HG02973 (cell line): ENCODE data around the gene NTNG2.

Source experiments
- ATAC-seq: cut with Tn5 transposase; IDR thresholded peaks from one replicate; pipeline ENCODE4 v1.9.1; 2021; ENCODE audit warnings: moderate library complexity; ENCODE audit not compliant: unreplicated experiment

NTNG2 gene

DNA sequence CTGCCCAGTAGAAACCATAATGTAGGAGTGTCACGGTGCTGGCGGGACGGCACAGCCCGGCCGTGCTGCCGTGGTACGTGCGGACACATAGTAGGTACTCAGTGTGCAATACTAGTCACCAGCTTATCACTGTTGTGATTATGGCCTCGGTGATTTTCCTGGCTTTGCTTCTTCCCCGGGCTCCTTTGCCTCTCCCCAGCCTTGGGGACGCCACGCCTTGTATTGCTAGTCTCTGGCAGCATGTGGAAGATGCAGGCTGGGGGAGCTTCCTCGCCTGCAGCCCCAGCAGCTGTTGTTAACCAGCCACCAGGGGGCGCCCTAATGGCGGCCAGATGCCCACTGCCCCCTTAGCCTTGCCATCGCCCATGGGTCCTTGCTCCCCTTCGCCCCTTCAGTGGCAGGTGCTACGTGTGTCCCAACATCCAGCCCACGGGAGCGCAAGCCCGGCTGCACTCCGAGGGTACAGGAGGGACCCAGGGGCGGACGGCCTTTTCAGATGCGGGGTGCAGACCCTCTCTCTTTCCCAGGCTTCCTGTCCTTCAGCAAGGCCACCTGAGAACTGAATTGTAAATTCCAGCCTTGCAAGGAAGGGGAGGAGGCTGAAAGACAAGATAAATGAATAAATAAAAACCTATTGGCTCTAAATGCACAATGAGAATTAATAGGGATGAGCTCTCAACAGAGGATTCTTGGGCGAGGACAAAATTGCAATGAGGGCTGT, 8.0 kb downstream of the NTNG2 start:
- no peak for ATAC-seq

- no peak for ATAC-seq
These were observed 9.8 kb downstream of the NTNG2 start for GRCh38 chr9:132171702-132172101.

GRCh38 chr9:132172185-132172584, 10.3 kb downstream of the NTNG2 start:
- ATAC-seq = no peak

DNA sequence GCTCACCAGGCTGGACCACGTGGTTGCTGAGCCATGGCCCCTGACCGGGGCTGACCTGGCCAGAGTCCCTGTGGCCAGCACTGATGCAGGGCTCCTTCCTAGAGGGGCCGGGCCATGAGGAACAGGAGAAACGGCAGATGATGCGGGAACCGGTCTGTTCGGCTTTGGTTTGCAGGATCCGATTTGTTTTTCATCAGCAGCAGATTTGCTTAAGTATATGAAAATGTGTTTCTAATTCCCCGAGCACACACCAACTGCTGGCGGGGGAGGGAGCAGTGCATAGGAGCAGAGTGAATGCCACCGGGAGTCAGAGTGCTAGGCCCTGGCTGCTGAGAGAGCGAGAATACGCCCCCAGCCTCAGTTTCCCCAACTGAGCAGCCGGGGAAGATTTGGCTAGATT, 13.6 kb downstream of the NTNG2 start:
- ATAC-seq = no peak

DNA sequence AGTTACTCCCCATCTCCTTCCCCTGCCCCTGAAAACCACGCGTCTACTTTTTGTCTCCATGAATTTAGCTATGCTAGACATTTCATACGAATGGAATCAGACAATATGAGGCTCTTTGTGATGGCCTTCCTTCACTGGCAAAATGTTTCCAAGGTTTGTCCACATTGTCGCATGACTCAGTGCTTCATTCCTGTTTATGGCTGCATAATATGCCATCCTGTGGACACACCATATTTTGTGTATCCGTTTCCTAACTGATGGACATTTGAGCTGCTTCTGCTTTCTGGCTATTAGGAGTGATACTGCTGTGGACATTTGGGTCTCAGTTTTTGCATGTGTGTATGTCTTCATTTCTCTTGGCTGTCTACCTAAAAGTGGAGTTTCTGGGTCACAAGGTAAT, 14.5 kb downstream of the NTNG2 start:
- ATAC-seq = no peak

DNA sequence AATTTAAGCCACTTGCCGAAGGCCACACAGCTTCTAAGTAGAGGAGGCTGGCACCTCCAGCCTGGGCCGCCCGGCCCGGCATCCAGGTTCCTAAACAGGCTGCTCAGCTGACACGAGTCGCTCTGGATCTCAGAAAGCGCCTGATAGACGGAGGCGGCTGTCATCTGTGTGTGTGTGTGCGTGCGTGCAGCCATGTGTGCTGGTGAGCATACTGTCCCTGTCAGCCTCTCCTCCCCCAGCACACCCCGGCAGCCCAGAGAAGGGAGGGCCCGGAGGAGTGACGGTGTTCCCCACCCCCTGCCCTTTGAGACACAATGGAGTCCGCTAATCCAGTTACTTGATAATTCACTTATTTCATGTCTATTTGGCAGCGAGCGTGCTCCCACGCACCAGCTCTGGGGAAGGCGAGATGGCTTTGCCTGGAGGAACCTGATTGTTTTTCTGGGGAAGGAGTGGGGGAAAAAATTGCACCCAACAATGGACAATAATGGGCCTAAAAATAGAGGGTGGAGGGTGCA, 20.0 kb downstream of the NTNG2 start:
- ATAC-seq = no peak

- ATAC-seq = no peak
These were observed 20.6 kb downstream of the NTNG2 start for GRCh38 chr9:132182314-132183091.

GRCh38 chr9:132183134-132183533, 21.3 kb downstream of the NTNG2 start:
- ATAC-seq = no peak

GRCh38 chr9:132183715-132184114, 21.9 kb downstream of the NTNG2 start:
- no peak for ATAC-seq

GRCh38 chr9:132184124-132184523, 22.3 kb downstream of the NTNG2 start:
- ATAC-seq = no peak

- no peak for ATAC-seq
These were observed 23.5 kb downstream of the NTNG2 start for GRCh38 chr9:132185073-132186009.

DNA sequence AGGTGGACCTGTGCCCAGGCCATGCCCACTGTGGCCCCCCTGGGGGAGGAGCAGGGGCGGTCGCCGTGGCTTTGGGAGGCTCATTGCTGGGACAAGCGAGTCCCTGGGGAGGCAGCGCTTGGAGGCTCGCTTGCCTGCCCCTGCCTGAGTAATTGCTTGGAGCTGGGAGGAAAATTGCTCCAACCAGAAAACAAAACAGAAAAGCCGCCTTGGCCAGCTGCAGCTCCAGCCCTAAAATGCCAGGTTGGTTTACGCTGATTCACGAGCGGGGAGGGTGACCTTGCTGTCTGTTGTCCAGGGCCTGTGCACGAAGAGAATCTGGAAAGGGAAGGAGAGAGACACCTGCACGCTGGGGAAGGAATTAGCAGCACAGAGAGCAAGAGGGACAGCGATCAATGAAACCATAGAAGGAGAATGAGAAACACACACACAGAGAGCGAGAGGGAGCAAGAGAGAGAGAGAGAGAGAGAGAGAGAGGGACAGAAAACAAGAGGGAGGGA, 25.3 kb downstream of the NTNG2 start:
- ATAC-seq = no peak

DNA sequence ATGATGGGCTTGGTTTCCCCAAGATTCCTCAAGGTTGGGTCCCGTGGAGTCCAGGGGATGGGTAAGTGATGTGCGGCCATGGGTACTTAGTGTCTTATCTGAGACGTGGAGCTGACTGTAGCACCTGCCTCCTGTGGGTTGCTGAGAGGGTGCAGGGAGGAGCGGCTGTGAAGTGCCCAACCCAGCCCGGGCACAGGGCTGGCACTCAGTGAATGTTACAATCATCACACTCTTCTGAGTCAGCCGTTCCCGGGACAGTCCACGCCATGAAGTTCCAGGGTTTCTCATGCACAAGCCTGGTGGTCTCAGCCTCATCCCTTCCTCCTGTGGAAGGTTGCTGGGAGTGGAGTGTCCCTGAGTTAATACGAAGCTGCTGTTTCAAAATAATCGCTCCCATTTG, 29.1 kb downstream of the NTNG2 start:
- ATAC-seq = no peak

DNA sequence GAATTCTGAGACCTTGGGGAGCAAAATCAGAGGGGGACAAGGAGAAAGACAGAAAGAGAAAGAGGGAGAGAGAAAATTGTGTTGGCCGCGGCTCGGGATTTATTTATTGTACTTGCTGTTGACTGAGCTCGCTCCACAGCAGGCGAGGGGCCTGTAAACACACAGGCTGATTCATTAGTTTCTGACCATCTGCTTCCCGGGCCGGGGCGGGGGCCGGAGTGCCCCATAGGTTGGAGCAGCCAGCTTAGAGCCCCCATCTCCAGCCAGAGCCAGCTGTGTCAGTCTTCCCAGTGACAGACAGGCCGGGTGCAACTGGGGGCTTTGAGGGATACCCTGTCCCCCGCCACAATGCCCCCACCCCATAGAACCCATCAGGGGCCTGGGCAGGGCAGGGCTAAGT, 30.9 kb downstream of the NTNG2 start:
- no peak for ATAC-seq

DNA sequence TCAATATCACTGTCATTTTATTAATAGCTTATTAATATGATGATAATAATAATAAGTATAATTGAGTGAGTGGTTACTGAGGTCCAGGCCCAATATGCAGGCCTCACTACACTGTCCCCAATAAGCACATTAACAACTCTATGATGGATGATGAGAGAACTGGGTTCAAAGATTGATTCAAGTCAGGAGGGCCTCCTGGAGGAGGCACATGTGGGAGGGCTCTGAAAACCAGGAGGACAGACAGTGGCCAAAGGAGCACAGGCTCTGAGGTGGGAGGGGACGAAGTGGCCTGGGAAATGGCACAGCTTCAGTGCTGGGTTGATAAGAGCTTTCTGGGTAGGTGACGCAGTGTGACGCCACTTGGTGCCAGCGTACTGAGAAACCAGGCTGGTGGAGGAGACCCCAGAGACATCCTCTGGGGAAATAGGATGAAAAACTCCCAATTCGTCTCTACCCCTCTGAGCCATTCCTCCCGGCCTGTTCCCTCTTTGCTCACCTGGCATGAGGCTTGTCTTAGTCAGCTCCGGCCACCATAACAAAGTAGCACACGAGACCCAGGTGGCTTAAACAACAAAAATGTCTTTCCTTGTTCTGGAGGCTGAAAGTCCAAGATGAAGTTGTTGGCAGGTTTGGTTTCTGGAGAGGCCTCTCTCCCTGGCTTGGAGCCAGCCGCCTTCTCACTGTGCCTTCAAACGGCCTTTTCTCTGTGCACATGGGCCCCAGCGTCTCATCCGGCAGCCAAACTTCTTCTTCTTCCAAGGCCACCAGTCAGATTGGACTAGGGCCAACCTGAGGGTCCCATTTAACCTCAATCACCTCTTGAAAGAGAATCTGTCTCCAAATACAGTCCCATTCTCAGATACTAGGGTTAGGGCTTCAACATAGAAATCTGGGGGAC, 31.6 kb downstream of the NTNG2 start:
- no peak for ATAC-seq

DNA sequence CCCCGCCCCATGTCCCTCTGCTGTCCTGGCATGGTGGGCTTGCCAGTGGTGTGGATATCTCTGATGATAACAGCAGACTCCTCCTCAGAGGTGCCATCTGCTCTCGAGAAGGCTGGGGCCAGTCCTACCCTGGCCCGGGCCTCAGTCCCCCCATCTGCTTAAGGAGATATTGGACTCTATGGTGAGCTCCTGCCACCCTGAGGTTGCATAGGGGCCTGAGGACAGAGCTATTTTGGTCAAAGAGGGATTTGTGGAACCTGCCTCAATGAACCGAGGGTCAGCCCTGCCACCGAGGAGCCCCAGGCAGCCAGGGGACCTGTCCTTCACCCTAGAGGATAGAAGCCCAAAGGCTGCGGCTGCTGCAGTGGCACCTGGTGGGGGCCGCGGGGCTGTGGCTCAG, 32.6 kb downstream of the NTNG2 start:
- no peak for ATAC-seq

GRCh38 chr9:132197315-132197714, 35.5 kb downstream of the NTNG2 start:
- ATAC-seq = no peak

- no peak for ATAC-seq
These were observed 36.1 kb downstream of the NTNG2 start for GRCh38 chr9:132197856-132198550.

DNA sequence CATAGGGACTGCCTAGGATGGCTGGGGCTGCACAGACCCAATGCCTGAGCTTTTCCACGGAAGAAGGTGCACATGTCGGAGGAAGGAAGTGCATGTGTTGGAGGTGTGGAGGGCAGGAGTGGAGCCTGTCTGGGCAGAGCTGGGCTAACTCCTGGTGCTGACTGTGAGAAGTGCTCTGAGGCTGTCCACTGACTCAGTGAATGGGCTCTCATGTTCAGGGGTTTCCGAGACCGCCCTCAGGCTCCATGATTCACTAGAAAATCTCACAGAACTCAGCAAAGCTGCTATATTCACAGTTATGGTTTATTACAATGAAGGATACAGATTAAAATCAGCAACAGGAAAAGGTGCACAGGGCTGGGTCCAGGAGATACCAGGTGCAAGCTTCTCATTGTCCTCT, 37.2 kb downstream of the NTNG2 start:
- ATAC-seq = no peak
